Psoas muscle (tissue), 8 donors: ENCODE measurements around the gene GATAD1. TPM values are rescaled to one million over a fixed set of nuclear protein-coding genes. Genes with fewer than 3 reads are reported as not detected.
"Not testable (repeated sequence)": the region's sequence is repeated elsewhere in the genome, so short reads cannot be mapped to it uniquely, and the experiment has no call there.

Source experiments
- ATAC-seq, 4 donors: fragments of 200-7000 bp; cut with Tn5 transposase; one replicate each; pipeline ENCODE4 v1.9.1; 2020; ENCODE audit warnings: moderate library complexity in 3 of 4, mild to moderate bottlenecking in 2 of 4
- DNase-seq, 2 donors: peaks; one replicate each; pipeline ENCODE4 v3.0.0-alpha.2; 2020
- H3K27ac ChIP-seq: fragments of 200-600 bp; one replicate; pipeline ENCODE4 v1.8.0; 2022
- H3K27me3 ChIP-seq, 3 donors: fragments of 200-600 bp in 1 of 3; one replicate each; pipeline versions ENCODE4 v1.6.1 to v1.8.0; 2013 to 2022; ENCODE audit warnings: low read length in 2 of 3, mild to moderate bottlenecking in 2 of 3, moderate library complexity in 1 of 3; ENCODE audit not compliant: insufficient read depth in 3 of 3
- H3K36me3 ChIP-seq, 2 donors: fragments of 200-600 bp in 1 of 2; one replicate each; pipeline versions ENCODE4 v1.6.1 to v1.8.0; 2013 to 2022; ENCODE audit warnings: low read depth in 1 of 2, mild to moderate bottlenecking in 1 of 2, moderate library complexity in 1 of 2; ENCODE audit not compliant: insufficient read depth in 1 of 2
- H3K4me1 ChIP-seq: fragments of 200-600 bp; one replicate; pipeline ENCODE4 v1.8.0; 2022
- H3K4me3 ChIP-seq: fragments of 200-600 bp; one replicate; pipeline ENCODE4 v1.8.0; 2022; ENCODE audit warnings: mild to moderate bottlenecking
- H3K9me3 ChIP-seq: fragments of 200-600 bp; one replicate; pipeline ENCODE4 v1.8.0; 2022
- WGBS, 3 donors: extraction: QIAGEN DNeasy Blood & Tissue Kit; methylation state at CpG; one replicate each; pipeline versions ENCODE4 v1.1.6 to v1.1.7; 2013; 5-methylcytosine and 5-hydroxymethylcytosine counted together
- intact Hi-C, 2 donors: fragments of 100-400 bp; cut with DNase I; formaldehyde crosslinking; loops; one replicate each; pipeline versions ENCODE4 v1.11.0 to v1.14.2; 2022
- polyA plus RNA-seq, 3 donors: library from polyadenylated mRNA; stranded (reverse); fragments of 200-250 nt; gene quantifications; one replicate each; pipeline ENCODE4 v1.2.3, GENCODE V29; 2013
- total RNA-seq, 4 donors: library from RNA; stranded (reverse); fragmentation: NEBNext Ultra II Directional in 2 of 4; extraction: Animal tissue kit (Norgen Biotek cat#: 25700) in 2 of 4; gene quantifications; one replicate each; pipeline versions ENCODE4 v1.2.1 to v1.2.4, GENCODE V29; 2021 to 2023
- TF ChIP-seq, protein P1 (sequence below): fragments of 200-600 bp; IDR thresholded peaks from one replicate; pipeline ENCODE4 v1.8.0; 2022; ENCODE audit warnings: antibody characterized with exemption
- donor health status: healthy with polysubstance abuse.
- donor health status: DM: no; HTN: no; CAD: no; lungs with moderate emphysema.
- donor health status: Bipolar disorder and iron deficiency.
- donor health status: healthy.
- donor health status: DM: yes; HTN: yes; CAD: no.
- donor health status: DM: no; HTN: no; CAD: no.
- donor health status: DM: no; HTN: no; CAD: no.
- donor health status: DM: yes; HTN: yes; CAD: no.

GATAD1 gene
- total and polyA plus RNA-seq, 7 donors, result 7.4 to 12.5 (median 10.5) TPM

- Histone ChIP-seq H3K9me3 (no peaks in the 10 kb centered on the region), H3K4me1 (no peaks in the 10 kb centered on the region), H3K27me3 (no peaks in the 10 kb centered on the region), H3K27ac (no peak overlapping the region), H3K4me3 (no peak overlapping the region), H3K36me3 (peaks cover 2 to 56% of the 10 kb centered on the region in 2 donors)
- intact Hi-C loops, result no loop called here
- ATAC-seq (no peak), DNase-seq (no peak)
- 80 to 87% (median 83%) methylated on average over 9 of the region's 9 CpGs for WGBS, 3 donors
- TF ChIP-seq, protein P1, sequence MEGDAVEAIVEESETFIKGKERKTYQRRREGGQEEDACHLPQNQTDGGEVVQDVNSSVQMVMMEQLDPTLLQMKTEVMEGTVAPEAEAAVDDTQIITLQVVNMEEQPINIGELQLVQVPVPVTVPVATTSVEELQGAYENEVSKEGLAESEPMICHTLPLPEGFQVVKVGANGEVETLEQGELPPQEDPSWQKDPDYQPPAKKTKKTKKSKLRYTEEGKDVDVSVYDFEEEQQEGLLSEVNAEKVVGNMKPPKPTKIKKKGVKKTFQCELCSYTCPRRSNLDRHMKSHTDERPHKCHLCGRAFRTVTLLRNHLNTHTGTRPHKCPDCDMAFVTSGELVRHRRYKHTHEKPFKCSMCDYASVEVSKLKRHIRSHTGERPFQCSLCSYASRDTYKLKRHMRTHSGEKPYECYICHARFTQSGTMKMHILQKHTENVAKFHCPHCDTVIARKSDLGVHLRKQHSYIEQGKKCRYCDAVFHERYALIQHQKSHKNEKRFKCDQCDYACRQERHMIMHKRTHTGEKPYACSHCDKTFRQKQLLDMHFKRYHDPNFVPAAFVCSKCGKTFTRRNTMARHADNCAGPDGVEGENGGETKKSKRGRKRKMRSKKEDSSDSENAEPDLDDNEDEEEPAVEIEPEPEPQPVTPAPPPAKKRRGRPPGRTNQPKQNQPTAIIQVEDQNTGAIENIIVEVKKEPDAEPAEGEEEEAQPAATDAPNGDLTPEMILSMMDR, result no peak
Measured at GRCh38 chr7:92478095-92478494, 30.8 kb downstream of the GATAD1 start.

GRCh38 chr7:92478711-92479110, 31.4 kb downstream of the GATAD1 start:
- DNase-seq (no peak), ATAC-seq (no peak)
- Histone ChIP-seq H3K27me3 (no peaks in the 10 kb centered on the region), H3K27ac (no peak overlapping the region), H3K4me3 (no peak overlapping the region), H3K4me1 (no peaks in the 10 kb centered on the region), H3K9me3 (no peaks in the 10 kb centered on the region), H3K36me3 (peaks cover 2 to 56% of the 10 kb centered on the region in 2 donors)
- intact Hi-C loops, result no loop called here
- WGBS, 3 donors, result 92 to 93% (median 93%) methylated on average over 4 of the region's 4 CpGs
- TF ChIP-seq, protein P1, result no peak

DNA sequence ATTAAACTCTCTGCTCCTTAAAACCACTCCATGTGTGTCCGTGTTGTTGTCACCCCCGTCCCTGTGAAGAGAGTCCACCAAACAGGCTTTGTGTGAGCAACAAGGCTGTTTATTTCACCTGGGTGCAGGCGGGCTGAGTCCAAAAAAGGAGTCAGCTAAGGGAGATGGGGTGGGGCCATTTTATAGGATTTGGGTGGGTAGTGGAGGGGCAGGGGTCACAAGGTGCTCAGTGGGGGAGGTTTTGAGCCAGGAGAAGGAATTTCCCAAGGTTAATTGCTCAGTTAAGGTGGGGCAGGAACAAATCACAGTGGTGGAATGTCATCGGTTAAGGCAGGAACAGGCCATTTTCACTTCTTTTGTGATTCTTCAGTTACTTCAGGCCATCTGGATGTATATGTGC, 31.9 kb downstream of the GATAD1 start:
- ATAC-seq, intact Hi-C loops, H3K27ac ChIP-seq, H3K4me3 ChIP-seq, H3K9me3 ChIP-seq, DNase-seq, H3K27me3 ChIP-seq, H3K4me1 ChIP-seq: not testable (repeated sequence)
- WGBS, 3 donors, result 86 to 95% (median 93%) methylated on average over 4 of the region's 4 CpGs
- H3K36me3 ChIP-seq, result peaks cover 2 to 53% of the 10 kb centered on the region in 2 donors

DNA sequence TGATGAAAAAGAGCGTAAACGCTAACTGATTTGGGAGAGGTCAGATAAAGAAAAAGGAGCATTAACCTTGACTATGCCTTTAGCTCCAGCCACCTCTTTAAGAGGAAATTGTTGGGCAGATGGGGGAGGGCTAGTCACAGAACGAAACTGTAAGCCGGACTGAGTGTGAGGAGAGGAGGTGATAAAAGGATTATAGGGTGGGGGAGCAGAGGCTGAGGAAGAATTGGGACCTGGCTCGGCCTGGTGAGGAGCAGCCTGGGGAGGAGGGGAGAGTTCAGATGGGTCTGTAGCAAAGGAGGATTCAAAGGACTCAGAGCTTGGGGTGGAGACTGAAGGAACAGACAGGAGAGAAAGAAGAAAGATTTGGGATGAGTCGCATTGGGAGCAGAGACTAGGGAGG, 36.3 kb downstream of the GATAD1 start:
- H3K4me3 ChIP-seq, ATAC-seq, DNase-seq, intact Hi-C loops, H3K9me3 ChIP-seq, H3K27ac ChIP-seq, H3K4me1 ChIP-seq, H3K27me3 ChIP-seq: not testable (repeated sequence)
- WGBS, 3 donors, result 69 to 81% (median 77%) methylated on average over 6 of the region's 6 CpGs
- peaks cover 0 to 54% of the 10 kb centered on the region in 2 donors for H3K36me3 ChIP-seq

- H3K4me1 ChIP-seq, H3K27ac ChIP-seq, ATAC-seq, intact Hi-C loops, H3K27me3 ChIP-seq, H3K9me3 ChIP-seq, DNase-seq, H3K4me3 ChIP-seq: not testable (repeated sequence)
- H3K36me3 ChIP-seq, result peaks cover 0 to 57% of the 10 kb centered on the region in 2 donors
- 76 to 83% (median 77%) methylated on average over 6 of the region's 6 CpGs for WGBS, 3 donors
Measured at GRCh38 chr7:92484226-92484625, 36.9 kb downstream of the GATAD1 start.

GRCh38 chr7:92485267-92485892, 38.1 kb downstream of the GATAD1 start:
- DNase-seq (no peak), ATAC-seq (no peak)
- Histone ChIP-seq H3K27me3 (no peaks in the 10 kb centered on the region), H3K4me1 (no peaks in the 10 kb centered on the region), H3K36me3 (peaks cover 0 to 64% of the 10 kb centered on the region in 2 donors), H3K27ac (peak overlapping the region; percentile 16), H3K4me3 (no peak overlapping the region), H3K9me3 (no peaks in the 10 kb centered on the region)
- TF ChIP-seq, protein P1, result no peak
- intact Hi-C loops, result no loop called here
- 87 to 94% (median 88%) methylated on average over 2 of the region's 2 CpGs for WGBS, 3 donors
